OCI-LY1 (cell line): ENCODE measurements around the gene RPL28.

Source experiments
- EZH2 ChIP-seq: fragments of 200-600 bp; sonication (generic), shearing (Covaris generic); IDR thresholded peaks from 2 replicates; pipeline ENCODE4 v1.8.0; 2017; ENCODE audit warnings: borderline replicate concordance, mixed run types, mild to moderate bottlenecking, antibody characterized with exemption, low read length, moderate library complexity, mixed read lengths
- TF ChIP-seq, protein P1 (sequence below): fragments of 200-600 bp; sonication (generic), shearing (Covaris generic); IDR thresholded peaks from 2 replicates; pipeline ENCODE4 v1.5.1; 2017; ENCODE audit warnings: mild to moderate bottlenecking, antibody characterized with exemption, low read length, moderate library complexity, mixed read lengths

DNA sequence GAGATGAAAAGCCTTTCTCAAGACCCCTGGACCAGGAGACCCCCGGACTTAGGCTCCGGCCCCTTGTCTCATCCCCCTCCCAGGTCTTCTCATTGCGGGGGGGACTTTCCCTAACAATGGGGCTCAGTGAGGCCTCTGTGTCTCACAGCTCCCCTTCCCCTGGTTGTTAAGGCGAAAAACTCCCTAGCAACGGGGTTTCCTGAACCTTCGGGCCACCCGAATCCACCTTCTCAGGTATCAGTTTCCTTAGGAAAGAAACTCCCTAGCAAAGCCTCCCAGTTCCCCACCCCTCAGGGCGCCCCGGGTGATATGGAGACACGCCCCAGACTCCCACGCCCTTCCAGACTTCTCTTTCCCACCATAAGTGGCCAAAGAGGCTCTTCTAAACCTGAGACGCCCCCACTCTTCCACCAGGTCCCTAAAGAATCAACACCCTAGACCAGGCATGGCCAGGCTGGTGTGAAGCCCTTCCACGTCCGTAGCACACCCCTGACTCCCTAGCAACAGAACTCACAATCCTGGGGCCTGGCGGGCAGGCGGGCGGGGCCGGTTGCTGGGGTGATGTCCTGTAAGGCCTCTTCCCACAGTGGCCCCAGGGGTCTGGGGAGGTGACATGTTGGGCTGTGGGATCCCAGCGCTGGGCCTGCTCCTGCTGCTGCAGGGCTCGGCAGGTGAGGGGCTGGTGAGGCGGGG lies 9.3 kb upstream of the RPL28 start, which contains the start of gene TMEM190:
- no peak for TF ChIP-seq EZH2
- TF ChIP-seq, protein P1, sequence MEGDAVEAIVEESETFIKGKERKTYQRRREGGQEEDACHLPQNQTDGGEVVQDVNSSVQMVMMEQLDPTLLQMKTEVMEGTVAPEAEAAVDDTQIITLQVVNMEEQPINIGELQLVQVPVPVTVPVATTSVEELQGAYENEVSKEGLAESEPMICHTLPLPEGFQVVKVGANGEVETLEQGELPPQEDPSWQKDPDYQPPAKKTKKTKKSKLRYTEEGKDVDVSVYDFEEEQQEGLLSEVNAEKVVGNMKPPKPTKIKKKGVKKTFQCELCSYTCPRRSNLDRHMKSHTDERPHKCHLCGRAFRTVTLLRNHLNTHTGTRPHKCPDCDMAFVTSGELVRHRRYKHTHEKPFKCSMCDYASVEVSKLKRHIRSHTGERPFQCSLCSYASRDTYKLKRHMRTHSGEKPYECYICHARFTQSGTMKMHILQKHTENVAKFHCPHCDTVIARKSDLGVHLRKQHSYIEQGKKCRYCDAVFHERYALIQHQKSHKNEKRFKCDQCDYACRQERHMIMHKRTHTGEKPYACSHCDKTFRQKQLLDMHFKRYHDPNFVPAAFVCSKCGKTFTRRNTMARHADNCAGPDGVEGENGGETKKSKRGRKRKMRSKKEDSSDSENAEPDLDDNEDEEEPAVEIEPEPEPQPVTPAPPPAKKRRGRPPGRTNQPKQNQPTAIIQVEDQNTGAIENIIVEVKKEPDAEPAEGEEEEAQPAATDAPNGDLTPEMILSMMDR, result no peak
